Measurements from ENCODE around the gene EPC2.

EPC2 gene

DNA sequence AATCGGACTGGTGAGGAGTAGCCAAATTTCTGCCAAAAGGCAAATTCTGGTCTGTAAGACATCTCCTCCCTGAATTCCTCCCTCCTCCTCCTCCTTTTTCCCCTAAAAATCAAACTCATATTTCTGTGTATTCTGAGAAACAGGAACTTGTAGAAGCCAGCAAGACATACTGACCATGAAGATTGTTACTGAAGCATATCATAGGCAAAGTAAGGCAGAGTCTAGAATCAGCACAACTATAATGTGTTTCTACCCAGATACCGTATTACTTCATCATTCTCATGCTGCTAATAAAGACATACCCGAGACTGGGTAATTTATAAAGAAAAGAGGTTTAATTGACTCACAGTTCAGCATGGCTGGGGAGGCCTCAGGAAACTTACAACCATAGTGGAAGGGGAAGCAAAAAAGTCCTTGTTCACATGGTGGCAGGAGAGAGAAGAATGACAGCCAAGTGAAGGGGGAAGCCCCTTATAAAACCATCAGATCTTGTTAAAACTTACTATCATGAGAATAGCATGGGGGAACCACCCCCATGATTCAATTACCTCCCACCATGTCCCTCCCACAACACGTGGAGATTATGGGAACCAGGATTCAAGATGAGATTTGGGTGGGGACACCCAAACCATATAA is 24.9 kb upstream of the EPC2 start:
- peaks cover 6% of the 10 kb centered on the region for H3K4me1 ChIP-seq (ENCODE audit: insufficient read depth, insufficient read length)
- no peak for DNase-seq (ENCODE audit: low read depth, low spot score)
- no peak overlapping the region for H3K9ac ChIP-seq (ENCODE audit: insufficient read length, low read depth)
- no peaks in the 10 kb centered on the region for H3K36me3 ChIP-seq (ENCODE audit: insufficient read depth, insufficient read length, low read length)
- 0 out of 2 replicates have a peak, but pooled peaks cover 5% of the 10 kb centered on the region for H3K9me3 ChIP-seq (ENCODE audit: insufficient read depth, low read length)
- no peak overlapping the region for H3K4me3 ChIP-seq (ENCODE audit: insufficient read length, low read depth)
- no peak for TF ChIP-seq YY1 (IDR thresholded peaks at IDR 0.05; ENCODE audit: insufficient read depth, insufficient read length)
- TF ChIP-seq ZNF274 (IDR thresholded peaks at IDR 0.05; ENCODE audit: low read depth, low read length) = no peak
- TF ChIP-seq SUZ12 (IDR thresholded peaks at IDR 0.05; ENCODE audit: extremely low read depth, insufficient read depth, insufficient read length) = no peak
- H3K27me3 ChIP-seq (ENCODE audit: insufficient read depth, insufficient read length) = no peaks in the 10 kb centered on the region

DNA sequence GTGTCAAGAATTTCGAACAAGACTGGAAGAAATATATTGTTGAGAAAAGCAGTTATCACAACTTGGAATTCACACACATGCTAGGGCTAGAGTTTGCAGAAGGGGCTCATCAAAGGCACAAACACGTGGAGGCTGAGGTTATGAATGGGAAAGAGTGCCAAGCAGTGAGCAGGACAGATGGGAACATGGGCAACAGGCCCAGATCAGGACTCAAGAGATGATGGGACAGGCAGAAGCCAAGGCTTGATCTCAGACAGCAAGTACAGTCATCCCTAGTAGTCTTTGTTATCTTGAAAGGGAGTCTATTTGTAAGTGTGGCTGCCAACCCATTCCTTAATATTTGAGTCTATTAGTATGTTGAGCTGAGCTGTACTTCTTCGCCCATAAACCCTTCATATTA is 22.2 kb upstream of the EPC2 start:
- Histone ChIP-seq H3K4me1 (ENCODE audit: insufficient read depth, insufficient read length) (no peaks in the 10 kb centered on the region), H3K27me3 (ENCODE audit: insufficient read depth, insufficient read length) (no peaks in the 10 kb centered on the region), H3K36me3 (ENCODE audit: insufficient read depth, insufficient read length, low read length) (no peaks in the 10 kb centered on the region), H3K4me3 (ENCODE audit: insufficient read length, low read depth) (no peak overlapping the region), H3K9me3 (ENCODE audit: insufficient read depth, low read length) (0 out of 2 replicates have a peak, but pooled peaks cover 5% of the 10 kb centered on the region), H3K9ac (ENCODE audit: insufficient read length, low read depth) (no peak overlapping the region)
- DNase-seq (ENCODE audit: low read depth, low spot score) = no peak
- TF ChIP-seq YY1 (IDR thresholded peaks at IDR 0.05; ENCODE audit: insufficient read depth, insufficient read length) = no peak
- TF ChIP-seq ZNF274 (IDR thresholded peaks at IDR 0.05; ENCODE audit: low read depth, low read length) = no peak
- TF ChIP-seq SUZ12 (IDR thresholded peaks at IDR 0.05; ENCODE audit: extremely low read depth, insufficient read depth, insufficient read length) = no peak

DNA sequence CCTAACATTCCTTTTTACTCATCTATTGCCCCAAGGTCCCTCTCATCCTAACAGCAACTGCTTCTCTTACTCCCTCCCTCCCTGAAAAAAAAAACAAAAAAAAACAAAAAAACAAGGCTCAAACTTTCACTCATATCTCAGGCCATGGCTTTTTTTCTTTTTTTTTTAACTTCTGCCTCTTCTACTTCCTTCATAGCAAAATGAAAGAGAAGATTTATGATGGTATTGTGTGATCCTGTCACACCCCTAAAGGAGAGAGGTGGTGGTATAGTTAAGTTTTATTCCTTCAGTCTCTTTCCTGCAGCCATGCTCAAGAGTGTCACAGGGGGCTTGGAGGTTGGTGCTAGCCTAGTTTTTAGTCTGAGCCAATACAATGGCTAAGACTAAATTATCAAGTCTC is 21.5 kb upstream of the EPC2 start:
- DNase-seq (ENCODE audit: low read depth, low spot score) = no peak
- no peak for TF ChIP-seq YY1 (IDR thresholded peaks at IDR 0.05; ENCODE audit: insufficient read depth, insufficient read length)

GRCh38 chr2:148627224-148627623 is 17.3 kb upstream of the EPC2 start:
- no peaks in the 10 kb centered on the region for H3K27me3 ChIP-seq (ENCODE audit: insufficient read depth, insufficient read length)
- no peak for DNase-seq (ENCODE audit: low read depth, low spot score)
- no peaks in the 10 kb centered on the region for H3K4me1 ChIP-seq (ENCODE audit: insufficient read depth, insufficient read length)
- H3K4me3 ChIP-seq (ENCODE audit: insufficient read length, low read depth) = no peak overlapping the region
- no peaks in the 10 kb centered on the region for H3K9me3 ChIP-seq (ENCODE audit: insufficient read depth, low read length)
- TF ChIP-seq SUZ12 (IDR thresholded peaks at IDR 0.05; ENCODE audit: extremely low read depth, insufficient read depth, insufficient read length) = no peak
- TF ChIP-seq ZNF274 (IDR thresholded peaks at IDR 0.05; ENCODE audit: low read depth, low read length) = no peak
- TF ChIP-seq YY1 (IDR thresholded peaks at IDR 0.05; ENCODE audit: insufficient read depth, insufficient read length) = no peak
- H3K9ac ChIP-seq (ENCODE audit: insufficient read length, low read depth) = no peak overlapping the region
- no peaks in the 10 kb centered on the region for H3K36me3 ChIP-seq (ENCODE audit: insufficient read depth, insufficient read length, low read length)

More for the DNA sequence above, 21.5 kb upstream of the EPC2 start:
- Histone ChIP-seq H3K27me3 (ENCODE audit: insufficient read depth, insufficient read length) (no peaks in the 10 kb centered on the region), H3K4me3 (ENCODE audit: insufficient read length, low read depth) (no peak overlapping the region), H3K9me3 (ENCODE audit: insufficient read depth, low read length) (0 out of 2 replicates have a peak, but pooled peaks cover 5% of the 10 kb centered on the region), H3K36me3 (ENCODE audit: insufficient read depth, insufficient read length, low read length) (no peaks in the 10 kb centered on the region), H3K9ac (ENCODE audit: insufficient read length, low read depth) (no peak overlapping the region), H3K4me1 (ENCODE audit: insufficient read depth, insufficient read length) (no peaks in the 10 kb centered on the region)

- TF ChIP-seq SUZ12 (IDR thresholded peaks at IDR 0.05; ENCODE audit: extremely low read depth, insufficient read depth, insufficient read length) (no peak), YY1 (IDR thresholded peaks at IDR 0.05; ENCODE audit: insufficient read depth, insufficient read length) (no peak), ZNF274 (IDR thresholded peaks at IDR 0.05; ENCODE audit: low read depth, low read length) (no peak)
- Histone ChIP-seq H3K9me3 (ENCODE audit: insufficient read depth, low read length) (no peaks in the 10 kb centered on the region), H3K27me3 (ENCODE audit: insufficient read depth, insufficient read length) (no peaks in the 10 kb centered on the region), H3K36me3 (ENCODE audit: insufficient read depth, insufficient read length, low read length) (no peaks in the 10 kb centered on the region), H3K4me3 (ENCODE audit: insufficient read length, low read depth) (no peak overlapping the region), H3K9ac (ENCODE audit: insufficient read length, low read depth) (no peak overlapping the region), H3K4me1 (ENCODE audit: insufficient read depth, insufficient read length) (no peaks in the 10 kb centered on the region)
- no peak for DNase-seq (ENCODE audit: low read depth, low spot score)
These were observed 9.8 kb upstream of the EPC2 start for GRCh38 chr2:148634749-148635148.

GRCh38 chr2:148638543-148638942 is 6.0 kb upstream of the EPC2 start:
- Histone ChIP-seq H3K36me3 (ENCODE audit: insufficient read depth, insufficient read length, low read length) (no peaks in the 10 kb centered on the region), H3K27me3 (ENCODE audit: insufficient read depth, insufficient read length) (peaks cover 10% of the 10 kb centered on the region), H3K9ac (ENCODE audit: insufficient read length, low read depth) (no peak overlapping the region), H3K4me3 (ENCODE audit: insufficient read length, low read depth) (no peak overlapping the region), H3K9me3 (ENCODE audit: insufficient read depth, low read length) (no peaks in the 10 kb centered on the region), H3K4me1 (ENCODE audit: insufficient read depth, insufficient read length) (no peaks in the 10 kb centered on the region)
- DNase-seq (ENCODE audit: low read depth, low spot score) = no peak
- TF ChIP-seq ZNF274 (IDR thresholded peaks at IDR 0.05; ENCODE audit: low read depth, low read length) (no peak), SUZ12 (IDR thresholded peaks at IDR 0.05; ENCODE audit: extremely low read depth, insufficient read depth, insufficient read length) (no peak), YY1 (IDR thresholded peaks at IDR 0.05; ENCODE audit: insufficient read depth, insufficient read length) (no peak)

- H3K9me3 ChIP-seq (ENCODE audit: insufficient read depth, low read length) = no peaks in the 10 kb centered on the region
- TF ChIP-seq YY1 (IDR thresholded peaks at IDR 0.05; ENCODE audit: insufficient read depth, insufficient read length) (no peak), ZNF274 (IDR thresholded peaks at IDR 0.05; ENCODE audit: low read depth, low read length) (no peak), SUZ12 (IDR thresholded peaks at IDR 0.05; ENCODE audit: extremely low read depth, insufficient read depth, insufficient read length) (no peak)
- peaks cover 10% of the 10 kb centered on the region for H3K27me3 ChIP-seq (ENCODE audit: insufficient read depth, insufficient read length)
- H3K4me3 ChIP-seq (ENCODE audit: insufficient read length, low read depth) = no peak overlapping the region
- no peaks in the 10 kb centered on the region for H3K36me3 ChIP-seq (ENCODE audit: insufficient read depth, insufficient read length, low read length)
- no peak for DNase-seq (ENCODE audit: low read depth, low spot score)
- no peaks in the 10 kb centered on the region for H3K4me1 ChIP-seq (ENCODE audit: insufficient read depth, insufficient read length)
- H3K9ac ChIP-seq (ENCODE audit: insufficient read length, low read depth) = no peak overlapping the region
These were observed 3.8 kb upstream of the EPC2 start for GRCh38 chr2:148640767-148641166.
